Prostate gland (tissue), 2 donors: ENCODE results near the gene SPHKAP. TPM values are rescaled to one million over a fixed set of nuclear protein-coding genes. Genes with fewer than 3 reads are reported as not detected.

ENCODE experiments used
- DNase-seq: peaks from one replicate; pipeline ENCODE4 v3.0.0-alpha.2; 2019; ENCODE audit warnings: low spot score
- H3K27ac ChIP-seq, 2 donors: fragments of 200-600 bp; sonication (generic); 2 replicates each; pipeline ENCODE4 v1.5.1; 2017 to 2019
- H3K27me3 ChIP-seq: fragments of 200-600 bp; sonication (generic); replicated peaks from 2 replicates; pipeline ENCODE4 v1.5.1; 2019; ENCODE audit not compliant: insufficient read depth
- H3K36me3 ChIP-seq, 2 donors: fragments of 200-600 bp; sonication (generic); 1 replicate in 1 of 2; 2 replicates in 1 of 2; pipeline versions ENCODE4 v1.5.1 to v1.8.1; 2017 to 2019
- H3K4me1 ChIP-seq: fragments of 200-600 bp; sonication (generic); replicated peaks from 2 replicates; pipeline ENCODE4 v1.5.1; 2019
- H3K4me3 ChIP-seq, 2 donors: fragments of 200-600 bp; sonication (generic); 2 replicates each; pipeline ENCODE4 v1.5.1; 2017 to 2019
- H3K9me3 ChIP-seq: fragments of 200-600 bp; sonication (generic); 2 replicates; pipeline ENCODE4 v1.5.1; 2017
- POLR2A ChIP-seq: fragments of 450-650 bp; IDR thresholded peaks from one replicate; pipeline ENCODE4 v1.6.1; 2016; ENCODE audit warnings: antibody characterized with exemption, mild to moderate bottlenecking
- POLR2AphosphoS5 ChIP-seq: sonication (generic); formaldehyde crosslinking; IDR thresholded peaks from one replicate; pipeline ENCODE4 v1.6.1; 2017; ENCODE audit warnings: antibody characterized with exemption
- WGBS: methylation state at CpG from one replicate; pipeline ENCODE4 v1.1.5; 2018; 5-methylcytosine and 5-hydroxymethylcytosine counted together
- intact Hi-C: fragments of 100-400 bp; cut with DNase I; formaldehyde crosslinking; loops from one replicate; pipeline ENCODE4 v1.14.2; 2022
- total RNA-seq, 2 donors: library from RNA; depleted of rRNA; stranded (reverse); fragments of >200 nt; gene quantifications; one replicate each; pipeline ENCODE4 v1.1.0, GENCODE V29; 2016
- TF ChIP-seq, protein P1 (sequence below), 4 experiments: fragments of 200-600 bp in 2 of 4; fragments of 450-650 bp in 2 of 4; sonication (generic) in 2 of 4; IDR thresholded peaks; 1 replicate in 3 of 4; 2 replicates in 1 of 4; pipeline ENCODE4 v1.5.1; 2016 to 2019; ENCODE audit warnings: antibody characterized with exemption in 4 of 4, mild to moderate bottlenecking in 2 of 4, moderate library complexity in 2 of 4

Gene SPHKAP
- total RNA-seq, 2 donors from 2014 or later: 0.09 to 0.57 TPM

DNA sequence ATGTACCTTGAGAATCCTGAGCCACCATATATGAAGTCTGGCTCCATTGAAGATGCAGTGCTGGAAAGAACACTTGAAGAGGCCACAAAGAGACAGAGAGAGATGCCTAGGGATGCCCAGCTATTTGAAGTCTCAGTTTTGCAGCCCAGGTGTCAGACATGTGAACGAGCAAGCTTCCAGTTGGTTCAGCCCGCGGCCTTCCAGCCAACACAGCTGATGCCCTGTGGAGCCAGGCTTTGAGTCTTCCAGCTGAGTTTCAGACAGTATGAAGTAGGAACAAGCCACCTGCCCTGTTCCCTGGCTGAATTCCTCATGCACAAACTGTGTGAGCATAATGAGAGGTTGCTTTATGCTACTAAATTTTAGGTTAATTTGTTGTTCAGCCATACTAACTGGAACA lies 108.8 kb downstream of the SPHKAP start:
- Histone ChIP-seq H3K9me3 (no peaks in the 10 kb centered on the region), H3K4me3 (no peak overlapping the region), H3K27ac (no peak overlapping the region), H3K4me1 (no peaks in the 10 kb centered on the region), H3K36me3 (no peaks in the 10 kb centered on the region), H3K27me3 (no peaks in the 10 kb centered on the region)
- intact Hi-C loops: no loop called here
- no peak for DNase-seq
- WGBS: 88% methylated on average over 3 of the region's 3 CpGs
- no peak for TF ChIP-seq POLR2AphosphoS5

DNA sequence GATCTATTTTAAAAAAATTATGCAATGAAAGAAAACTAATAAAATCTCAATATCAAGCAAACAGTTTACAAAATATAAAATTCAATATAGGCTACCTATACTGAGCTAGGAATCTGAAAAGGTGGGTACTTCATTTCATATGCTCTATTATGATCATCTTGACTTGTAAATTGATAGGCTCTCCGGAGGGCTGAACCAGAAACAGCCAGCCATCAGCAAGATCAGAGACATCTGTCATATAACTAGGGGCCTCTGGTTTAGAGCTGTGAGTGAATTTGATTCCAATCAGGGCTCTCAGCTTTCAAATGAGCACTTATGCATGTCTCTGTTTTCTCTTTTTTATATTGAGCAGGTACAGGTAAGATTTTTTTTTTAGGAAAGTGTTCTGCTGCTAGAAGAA lies 114.2 kb downstream of the SPHKAP start:
- Histone ChIP-seq H3K4me3 (no peak overlapping the region), H3K9me3 (no peaks in the 10 kb centered on the region), H3K27me3 (peaks cover under 1% of the 10 kb centered on the region), H3K4me1 (no peaks in the 10 kb centered on the region), H3K36me3 (no peaks in the 10 kb centered on the region), H3K27ac (no peak overlapping the region)
- 41% methylated on average over 1 of the region's 1 CpG for WGBS
- DNase-seq: no peak
- intact Hi-C loops: no loop called here
- TF ChIP-seq POLR2AphosphoS5 (no peak), POLR2A (no peak)
- TF ChIP-seq, protein P1, sequence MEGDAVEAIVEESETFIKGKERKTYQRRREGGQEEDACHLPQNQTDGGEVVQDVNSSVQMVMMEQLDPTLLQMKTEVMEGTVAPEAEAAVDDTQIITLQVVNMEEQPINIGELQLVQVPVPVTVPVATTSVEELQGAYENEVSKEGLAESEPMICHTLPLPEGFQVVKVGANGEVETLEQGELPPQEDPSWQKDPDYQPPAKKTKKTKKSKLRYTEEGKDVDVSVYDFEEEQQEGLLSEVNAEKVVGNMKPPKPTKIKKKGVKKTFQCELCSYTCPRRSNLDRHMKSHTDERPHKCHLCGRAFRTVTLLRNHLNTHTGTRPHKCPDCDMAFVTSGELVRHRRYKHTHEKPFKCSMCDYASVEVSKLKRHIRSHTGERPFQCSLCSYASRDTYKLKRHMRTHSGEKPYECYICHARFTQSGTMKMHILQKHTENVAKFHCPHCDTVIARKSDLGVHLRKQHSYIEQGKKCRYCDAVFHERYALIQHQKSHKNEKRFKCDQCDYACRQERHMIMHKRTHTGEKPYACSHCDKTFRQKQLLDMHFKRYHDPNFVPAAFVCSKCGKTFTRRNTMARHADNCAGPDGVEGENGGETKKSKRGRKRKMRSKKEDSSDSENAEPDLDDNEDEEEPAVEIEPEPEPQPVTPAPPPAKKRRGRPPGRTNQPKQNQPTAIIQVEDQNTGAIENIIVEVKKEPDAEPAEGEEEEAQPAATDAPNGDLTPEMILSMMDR (IDR thresholded peaks at IDR 0.05): no peak

DNA sequence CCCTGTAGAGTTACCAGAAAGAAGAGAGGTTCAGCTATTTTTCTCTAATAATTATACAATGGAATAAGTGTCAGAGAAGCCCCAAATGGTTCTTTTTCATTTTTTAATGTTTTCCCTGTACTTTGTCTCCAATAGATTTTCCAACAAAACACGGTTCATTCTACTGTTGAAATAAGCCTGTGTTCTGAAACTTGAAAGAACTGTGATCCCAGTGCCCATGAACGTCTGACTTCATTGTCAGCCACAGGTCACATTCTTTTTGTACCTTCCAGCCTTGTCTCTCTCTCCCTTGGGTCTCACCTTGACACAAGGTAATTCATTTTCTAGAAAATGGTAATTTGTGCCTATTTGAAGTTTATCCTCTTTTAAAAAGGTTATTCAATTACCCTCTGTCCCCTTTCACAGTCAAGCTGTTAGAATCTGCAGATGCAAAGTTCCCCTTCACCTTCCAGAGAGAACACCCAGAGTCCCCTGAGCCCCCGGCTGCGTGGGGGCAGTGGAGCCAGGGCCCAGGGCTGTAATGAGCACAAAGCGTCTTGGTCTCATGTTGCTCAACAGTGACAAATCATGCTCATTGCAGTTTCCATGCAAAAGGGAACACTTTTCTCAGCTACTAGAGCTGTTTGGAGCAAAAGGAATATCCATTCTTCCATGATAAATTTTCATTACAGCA lies 115.2 kb downstream of the SPHKAP start:
- no peaks in the 10 kb centered on the region for H3K4me1 ChIP-seq
- no peak overlapping the region for H3K4me3 ChIP-seq
- H3K27ac ChIP-seq: no peak overlapping the region
- no peaks in the 10 kb centered on the region for H3K36me3 ChIP-seq
- intact Hi-C loops: no loop called here
- DNase-seq: no peak
- WGBS: 59% methylated on average over 5 of the region's 5 CpGs
- peaks cover 2% of the 10 kb centered on the region for H3K27me3 ChIP-seq
- no peaks in the 10 kb centered on the region for H3K9me3 ChIP-seq
- no peak for TF ChIP-seq POLR2AphosphoS5
- TF ChIP-seq, protein P1 (IDR thresholded peaks at IDR 0.05): no peak
- no peak for TF ChIP-seq POLR2A

DNA sequence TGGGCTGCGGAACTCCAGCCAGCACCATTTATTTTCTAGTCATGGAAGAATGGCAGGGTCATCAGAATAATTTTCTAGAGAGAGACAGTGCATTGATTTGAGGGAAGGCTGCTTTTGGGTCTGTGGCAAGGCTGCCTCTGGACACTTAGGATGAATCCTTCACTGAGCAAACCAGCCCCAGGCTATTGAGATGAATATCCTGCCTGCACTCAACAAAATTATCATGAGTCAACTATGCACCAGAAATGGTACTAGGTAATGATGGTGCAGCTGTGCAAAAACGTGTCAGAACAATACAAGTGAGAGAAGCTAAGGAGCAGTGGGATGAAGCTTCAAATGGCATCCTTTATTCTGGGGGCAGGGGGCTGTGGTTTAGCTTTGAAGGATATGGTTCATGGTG lies 115.8 kb downstream of the SPHKAP start:
- Histone ChIP-seq H3K27me3 (peaks cover 2% of the 10 kb centered on the region), H3K27ac (no peak overlapping the region), H3K9me3 (no peaks in the 10 kb centered on the region), H3K4me1 (no peaks in the 10 kb centered on the region), H3K4me3 (no peak overlapping the region), H3K36me3 (no peaks in the 10 kb centered on the region)
- intact Hi-C loops: no loop called here
- 69% methylated on average over 2 of the region's 2 CpGs for WGBS
- no peak for DNase-seq
- TF ChIP-seq, protein P1 (IDR thresholded peaks at IDR 0.05): no peak
- TF ChIP-seq POLR2A (no peak), POLR2AphosphoS5 (no peak)

DNA sequence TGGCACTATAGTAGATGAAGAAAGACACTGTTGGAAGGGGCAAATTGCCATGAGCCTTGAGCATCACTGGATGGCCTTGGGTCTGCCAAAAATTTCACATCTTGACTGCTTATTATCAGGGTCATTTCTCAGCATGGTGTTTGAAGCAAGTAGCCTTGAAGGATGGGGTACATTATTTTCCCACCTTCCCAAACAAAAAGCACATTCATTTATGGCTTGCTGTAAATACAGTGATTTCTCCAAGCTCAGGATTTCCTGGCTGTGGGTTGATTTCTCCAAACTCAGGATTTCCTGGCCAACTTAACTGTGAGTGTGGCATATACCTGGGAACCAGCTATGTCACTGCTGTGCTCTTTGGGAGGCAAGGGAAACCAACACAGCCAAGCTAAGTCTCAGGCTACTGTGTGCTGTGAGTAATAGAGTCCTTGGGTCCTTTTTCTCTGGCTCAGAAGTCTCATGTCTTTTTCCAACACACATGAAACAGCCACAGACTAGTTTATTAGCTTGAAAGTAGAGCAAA lies 116.6 kb downstream of the SPHKAP start:
- no peak overlapping the region for H3K4me3 ChIP-seq
- H3K4me1 ChIP-seq: no peaks in the 10 kb centered on the region
- H3K27ac ChIP-seq: no peak overlapping the region
- DNase-seq: no peak
- intact Hi-C loops: no loop called here
- H3K27me3 ChIP-seq: peaks cover 2% of the 10 kb centered on the region
- TF ChIP-seq POLR2AphosphoS5: no peak
- TF ChIP-seq, protein P1 (IDR thresholded peaks at IDR 0.05): no peak
- no peak for TF ChIP-seq POLR2A
- no peaks in the 10 kb centered on the region for H3K9me3 ChIP-seq
- H3K36me3 ChIP-seq: no peaks in the 10 kb centered on the region
